ENCODE data around the gene LAS1L.
"Not testable (repeated sequence)": the region's sequence is repeated elsewhere in the genome, so short reads cannot be mapped to it uniquely, and the experiment has no call there.

The LAS1L gene

GRCh38 chrX:65516756-65517155 is 17.8 kb downstream of the LAS1L start:
- DNase-seq = no peak

GRCh38 chrX:65513610-65514009 is 21.0 kb downstream of the LAS1L start:
- no peak for DNase-seq

DNA sequence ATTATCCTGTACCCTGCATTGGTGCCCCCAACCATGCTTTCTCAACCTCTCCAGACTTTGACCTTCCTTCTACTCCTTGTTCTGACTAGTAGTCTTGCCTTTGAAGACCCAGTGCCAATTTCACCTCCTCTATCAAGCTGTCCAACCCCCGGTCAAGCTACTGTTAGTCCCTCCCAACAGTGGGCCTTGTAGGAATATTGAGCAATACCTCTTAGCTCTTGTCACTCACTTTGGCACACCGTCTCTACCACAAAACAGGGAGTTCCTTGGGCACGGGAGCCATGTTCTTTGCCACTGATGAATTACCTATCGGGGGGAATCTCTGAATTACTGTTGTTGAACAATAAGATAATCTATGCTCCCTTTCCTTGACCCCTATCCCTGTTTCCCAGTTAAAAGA is 25.2 kb downstream of the LAS1L start:
- DNase-seq = no peak

GRCh38 chrX:65508851-65509250 is 25.7 kb downstream of the LAS1L start:
- no peak for DNase-seq

GRCh38 chrX:65502618-65503017 is 32.0 kb downstream of the LAS1L start:
- no peak for DNase-seq

- DNase-seq = no peak
Measured at GRCh38 chrX:65493431-65493830, 41.2 kb downstream of the LAS1L start.

DNA sequence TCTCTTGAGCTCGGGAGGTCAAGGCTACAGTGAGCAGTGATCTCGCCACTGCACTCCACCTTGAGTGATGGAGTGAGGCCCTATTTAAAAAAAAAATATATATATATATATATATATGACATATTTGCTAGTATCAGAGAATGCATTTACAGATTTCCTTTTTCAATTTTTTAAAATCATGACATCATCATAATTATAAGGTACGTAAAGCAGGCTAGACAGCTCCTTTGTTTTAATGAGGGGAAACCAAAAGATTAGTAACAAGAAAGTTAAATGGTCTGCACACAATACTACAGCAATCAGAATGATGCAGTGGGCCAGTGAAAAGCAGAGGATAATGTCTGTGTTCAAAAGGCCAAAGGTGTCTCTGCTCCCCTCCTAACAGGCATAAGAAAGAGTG is 43.0 kb downstream of the LAS1L start:
- no peak for DNase-seq

GRCh38 chrX:65488495-65488894 is 46.1 kb downstream of the LAS1L start:
- no peak for DNase-seq

GRCh38 chrX:65480960-65481359 is 53.6 kb downstream of the LAS1L start:
- DNase-seq = no peak

- DNase-seq = not testable (repeated sequence)
Measured at GRCh38 chrX:65479102-65479501, 55.5 kb downstream of the LAS1L start.

DNA sequence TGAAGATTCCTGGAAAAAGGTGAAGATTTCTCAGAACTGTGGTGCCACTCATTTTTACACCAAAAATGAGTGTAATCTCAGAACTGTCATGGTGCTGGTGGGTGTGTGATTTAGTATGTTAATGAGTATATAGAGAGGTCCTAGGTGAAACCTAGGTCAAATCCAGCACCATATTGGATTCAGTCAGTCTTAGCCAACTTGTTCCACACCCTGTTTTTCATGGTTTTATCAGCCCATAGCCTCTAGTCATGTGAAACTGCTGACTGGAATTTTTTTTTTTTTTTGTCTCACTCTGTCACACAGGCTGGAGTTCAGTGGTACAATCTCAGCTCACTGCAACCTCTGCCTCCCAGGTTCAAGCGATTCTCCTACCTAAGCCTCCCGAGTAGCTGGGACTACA is 58.0 kb downstream of the LAS1L start:
- DNase-seq = no peak

DNA sequence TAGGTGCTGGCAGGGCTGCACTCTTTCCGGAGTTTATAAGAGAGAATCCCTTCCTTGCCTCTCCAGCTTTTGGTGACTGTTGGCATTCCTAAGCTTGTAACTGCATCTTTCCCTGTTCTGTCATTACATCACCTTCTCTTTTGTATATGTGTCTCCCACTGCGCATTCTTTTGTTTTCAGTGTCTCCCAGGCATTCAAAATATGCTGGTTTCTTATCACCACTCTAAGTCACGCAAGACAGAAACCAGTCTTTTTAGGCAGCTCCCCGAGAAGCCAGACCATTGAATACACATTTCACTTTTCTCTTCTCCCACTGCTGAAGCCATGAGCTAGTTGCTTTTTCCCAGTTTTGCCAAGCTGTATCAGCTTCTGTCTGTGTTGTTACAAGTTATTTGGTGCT is 71.0 kb downstream of the LAS1L start:
- DNase-seq = no peak
